ENCODE results near the gene IL37.
A peak's percentile ranks its signal among the peaks of the same experiment; 100 is the strongest.
"Not testable (repeated sequence)": the region's sequence is repeated elsewhere in the genome, so short reads cannot be mapped to it uniquely, and the experiment has no call there.

Gene IL37

DNA sequence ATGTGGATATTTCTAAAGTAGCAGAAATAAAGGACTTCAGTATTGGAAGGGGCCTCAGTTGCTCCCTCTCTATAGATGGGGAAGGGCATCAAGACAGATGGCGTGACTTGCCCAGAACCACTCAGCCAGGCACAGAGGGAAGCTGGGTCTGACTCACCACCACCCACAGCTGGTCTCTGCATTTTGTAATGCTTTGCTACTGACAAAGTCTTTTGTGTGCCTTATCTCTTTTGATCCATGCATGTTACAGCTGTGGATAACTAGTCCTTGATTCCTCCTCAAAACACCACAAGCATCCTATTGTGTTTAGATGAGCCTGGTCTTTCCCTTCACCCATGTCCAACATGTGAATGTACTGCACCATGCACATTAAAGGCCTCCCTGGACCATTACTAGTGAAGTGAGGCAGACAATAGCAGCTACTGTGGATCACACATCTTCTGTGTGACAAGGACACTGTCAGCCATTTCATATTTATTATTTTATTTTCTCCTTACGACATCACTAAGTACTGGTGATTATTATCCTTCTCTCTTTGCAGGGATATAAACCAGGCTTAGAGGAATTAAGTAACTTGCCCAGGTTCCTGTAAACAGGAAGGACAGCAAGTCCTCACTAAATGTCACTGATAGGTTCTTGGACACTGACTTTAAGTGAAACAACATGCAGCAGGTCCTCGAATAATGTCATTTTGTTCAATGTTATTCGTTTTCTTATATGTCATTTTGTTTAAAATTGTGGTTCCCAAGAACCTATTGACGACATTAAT, 29.6 kb upstream of the IL37 start:
- TF ChIP-seq POLR2A (IDR thresholded peaks at IDR 0.05; ENCODE audit: low read length), result no peak
- TF ChIP-seq GATA1 (IDR thresholded peaks at IDR 0.05; ENCODE audit: low read depth, low read length), result no peak
- DNase-seq, result peak; percentile 22 to 30

DNA sequence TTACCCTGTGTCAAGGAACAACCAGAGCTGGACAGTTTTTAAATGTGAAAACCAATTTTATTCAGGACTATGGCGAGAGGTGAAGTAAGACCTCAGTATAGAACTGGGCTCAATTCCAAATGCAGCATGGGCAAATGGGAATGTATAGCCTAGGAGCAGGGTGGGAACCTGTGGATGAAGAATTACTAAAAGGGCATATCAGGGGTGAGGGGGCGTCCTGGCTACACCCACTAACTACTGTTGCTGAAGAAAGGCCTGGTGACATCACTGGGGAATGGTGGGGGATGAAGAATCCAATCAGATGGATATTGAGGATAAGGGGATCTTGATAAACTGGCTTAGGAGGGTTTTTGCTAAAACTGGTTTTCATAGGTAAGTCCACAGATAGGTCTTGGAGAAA, 27.3 kb upstream of the IL37 start:
- no peak for TF ChIP-seq POLR2A (IDR thresholded peaks at IDR 0.05; ENCODE audit: low read length)
- no peak for TF ChIP-seq GATA1 (IDR thresholded peaks at IDR 0.05; ENCODE audit: low read depth, low read length)
- no peak for DNase-seq

DNA sequence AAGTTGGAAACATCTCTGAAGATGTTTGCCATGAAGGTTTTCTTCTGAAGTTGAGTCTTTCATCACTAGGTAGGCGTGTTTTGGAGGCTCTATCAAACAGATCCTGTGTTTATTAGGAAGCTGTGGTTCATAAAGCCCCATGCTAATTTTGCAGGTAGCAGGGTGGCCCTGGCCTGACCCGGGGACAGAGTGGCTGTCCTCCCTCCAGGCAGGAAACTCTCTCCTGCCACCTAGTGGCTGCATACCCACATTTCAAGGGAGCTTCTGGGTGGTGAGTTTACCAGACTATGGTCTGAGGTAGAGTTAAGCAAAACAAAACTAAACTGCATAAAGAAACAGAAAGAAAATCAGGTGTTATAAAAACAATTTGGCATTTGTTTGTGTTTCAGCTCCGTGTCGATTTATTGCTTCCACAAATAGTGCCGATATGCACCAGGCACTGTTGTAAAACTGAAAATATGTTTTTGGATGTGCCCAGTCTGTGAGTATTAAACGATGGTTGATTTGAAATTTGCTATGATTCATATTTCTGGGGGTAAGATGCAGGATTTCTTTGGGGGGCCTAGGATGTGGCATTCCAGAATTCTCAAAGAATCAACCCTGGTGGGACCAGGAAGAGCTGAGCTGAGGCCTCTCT, 26.0 kb upstream of the IL37 start:
- TF ChIP-seq POLR2A (IDR thresholded peaks at IDR 0.05; ENCODE audit: low read length) (no peak), GATA1 (IDR thresholded peaks at IDR 0.05; ENCODE audit: low read depth, low read length) (no peak)
- peak; percentile 66 to 86 for DNase-seq

DNA sequence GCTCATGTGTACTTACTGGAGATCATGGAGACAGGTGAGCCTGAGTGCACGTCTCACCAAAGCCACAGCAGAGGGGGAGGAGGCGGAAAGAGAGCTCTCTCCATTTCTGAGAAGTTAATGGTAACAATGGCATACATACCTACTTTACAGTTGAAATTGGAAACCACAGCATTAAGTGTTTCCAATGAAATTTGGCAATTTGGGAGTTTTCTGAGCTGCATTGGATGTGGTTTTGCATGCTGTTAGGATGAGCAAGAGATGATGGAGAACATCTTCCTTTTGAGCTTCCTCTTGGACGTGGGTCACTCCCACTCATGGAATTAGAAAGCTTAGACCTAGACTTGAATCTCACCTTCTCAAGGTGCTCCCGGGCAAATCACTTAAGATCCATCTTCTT, 25.5 kb upstream of the IL37 start:
- DNase-seq, result no peak
- TF ChIP-seq POLR2A (IDR thresholded peaks at IDR 0.05; ENCODE audit: low read length) (no peak), GATA1 (IDR thresholded peaks at IDR 0.05; ENCODE audit: low read depth, low read length) (no peak)

DNA sequence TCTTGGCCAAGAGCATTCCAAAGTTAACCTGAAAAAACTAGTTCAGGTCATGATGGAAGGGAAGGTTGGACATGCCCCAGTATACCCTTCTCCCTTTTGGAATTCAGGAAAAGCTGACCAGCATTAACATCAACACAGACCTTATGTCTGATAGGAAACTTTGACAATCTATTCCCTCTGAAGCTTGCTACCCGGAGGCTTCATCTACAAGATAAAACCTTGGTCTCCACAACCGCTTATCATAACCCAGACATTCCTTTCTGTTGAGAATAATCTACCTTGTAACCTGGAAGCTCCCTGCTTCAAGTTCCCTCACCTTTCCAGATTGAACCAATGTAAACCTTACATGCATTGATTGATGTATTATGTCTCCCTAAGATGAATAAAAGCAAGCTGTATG, 24.7 kb upstream of the IL37 start:
- DNase-seq, result no peak
- TF ChIP-seq POLR2A (IDR thresholded peaks at IDR 0.05; ENCODE audit: low read length) (no peak), GATA1 (IDR thresholded peaks at IDR 0.05; ENCODE audit: low read depth, low read length) (no peak)

DNA sequence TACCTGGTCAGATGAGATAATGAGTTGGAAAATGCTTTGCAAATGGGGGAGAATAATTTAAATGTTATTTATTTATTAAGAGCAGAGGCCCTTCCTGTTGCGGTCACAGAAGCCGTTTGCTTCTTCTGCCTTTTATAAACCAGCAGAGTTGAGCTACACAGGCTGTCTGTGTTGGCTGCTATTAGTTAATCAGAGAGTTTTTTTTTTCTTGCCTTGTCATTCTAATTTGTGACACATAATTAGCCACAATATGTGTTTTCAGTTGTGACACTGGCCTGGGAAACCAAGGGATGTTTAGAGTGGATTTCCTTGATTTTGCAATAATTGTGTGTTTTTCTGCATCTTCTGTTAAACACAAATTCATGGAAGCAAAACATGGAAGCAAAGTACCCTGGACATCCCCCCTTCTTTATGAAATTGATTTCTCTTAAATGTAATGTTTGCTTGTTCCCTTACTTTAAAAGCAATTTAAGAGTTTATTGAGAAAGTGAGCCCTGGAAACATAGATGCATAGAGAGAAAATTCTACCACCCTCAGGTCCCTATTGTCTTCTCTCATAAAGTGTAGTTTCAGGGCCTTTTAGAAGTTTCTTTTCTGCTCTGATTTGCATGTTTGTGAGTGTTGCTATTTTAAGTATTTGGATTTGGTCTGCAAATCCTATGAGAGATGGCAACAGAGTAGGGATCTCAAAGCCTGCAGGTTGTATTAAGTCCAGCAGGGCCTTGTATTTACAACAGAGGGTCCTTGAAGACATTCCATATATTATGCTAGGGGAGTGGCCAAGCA, 22.8 kb upstream of the IL37 start:
- no peak for TF ChIP-seq GATA1 (IDR thresholded peaks at IDR 0.05; ENCODE audit: low read depth, low read length)
- TF ChIP-seq POLR2A (IDR thresholded peaks at IDR 0.05; ENCODE audit: low read length), result no peak

DNA sequence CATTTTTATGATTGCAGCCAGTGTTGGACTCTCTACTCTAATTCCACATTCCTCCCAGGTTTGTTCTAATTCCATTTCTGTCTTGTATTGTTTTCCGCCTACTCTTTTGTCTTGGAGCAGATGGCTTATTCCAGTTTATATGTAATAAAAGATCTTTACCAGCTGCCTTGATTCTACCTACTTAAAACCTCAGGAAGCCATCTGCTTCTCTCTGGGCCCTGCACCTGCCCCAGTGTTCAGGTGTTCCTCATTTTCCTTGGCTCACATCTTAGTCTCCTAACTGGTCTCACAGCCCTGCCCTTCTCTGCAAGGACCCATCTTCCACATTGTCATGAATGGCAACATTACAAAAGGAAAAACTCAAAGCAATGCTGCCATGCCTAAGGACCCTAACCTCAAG, 21.0 kb upstream of the IL37 start:
- TF ChIP-seq POLR2A (IDR thresholded peaks at IDR 0.05; ENCODE audit: low read length), result no peak
- TF ChIP-seq GATA1 (IDR thresholded peaks at IDR 0.05; ENCODE audit: low read depth, low read length), result no peak
- DNase-seq, result no peak

More for the DNA sequence above, 22.8 kb upstream of the IL37 start:
- DNase-seq, result no peak

DNA sequence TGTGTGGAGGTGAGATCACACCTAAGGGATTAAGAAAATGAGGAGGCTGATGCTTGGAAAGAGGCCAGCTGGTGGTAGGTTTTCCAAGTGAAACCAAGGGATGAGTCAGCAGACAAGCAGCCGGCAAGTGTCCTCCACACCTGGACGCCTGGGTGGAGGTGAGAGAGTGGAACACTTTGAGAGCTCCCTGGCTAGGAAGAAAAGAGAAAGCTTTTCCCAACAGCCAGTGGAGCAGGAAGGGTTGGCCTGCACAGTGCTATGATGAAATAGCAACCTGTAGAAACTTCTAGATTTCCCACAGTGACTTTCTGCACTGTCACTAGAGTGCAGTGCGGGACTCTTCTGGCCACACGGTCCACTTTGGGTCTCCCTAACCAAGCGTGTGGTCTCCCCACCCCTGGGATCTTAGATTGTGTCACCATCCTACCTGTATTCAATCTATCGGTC, 19.6 kb upstream of the IL37 start:
- DNase-seq, result no peak
- no peak for TF ChIP-seq GATA1 (IDR thresholded peaks at IDR 0.05; ENCODE audit: low read depth, low read length)
- no peak for TF ChIP-seq POLR2A (IDR thresholded peaks at IDR 0.05; ENCODE audit: low read length)

DNA sequence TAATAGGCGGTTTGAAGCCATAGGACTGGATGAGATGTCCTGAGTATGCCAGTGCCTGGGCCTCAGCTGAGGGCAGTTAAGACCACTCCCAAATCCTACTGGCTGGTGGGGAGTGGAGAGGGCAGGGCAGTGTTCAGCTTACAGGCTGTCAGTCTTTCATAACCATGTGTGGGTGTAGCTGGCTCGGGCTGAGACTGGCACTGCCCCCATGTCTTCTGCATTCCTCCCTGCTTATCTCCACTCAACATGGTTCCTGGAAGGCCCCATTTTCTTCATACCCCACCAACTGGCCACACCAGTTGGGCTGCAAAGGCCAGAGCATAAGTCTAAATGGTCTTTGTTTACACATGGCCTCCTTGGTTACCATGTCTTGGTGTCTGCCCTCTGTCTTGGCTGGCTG, 17.2 kb upstream of the IL37 start:
- no peak for DNase-seq
- TF ChIP-seq GATA1 (IDR thresholded peaks at IDR 0.05; ENCODE audit: low read depth, low read length) (no peak), POLR2A (IDR thresholded peaks at IDR 0.05; ENCODE audit: low read length) (no peak)

DNA sequence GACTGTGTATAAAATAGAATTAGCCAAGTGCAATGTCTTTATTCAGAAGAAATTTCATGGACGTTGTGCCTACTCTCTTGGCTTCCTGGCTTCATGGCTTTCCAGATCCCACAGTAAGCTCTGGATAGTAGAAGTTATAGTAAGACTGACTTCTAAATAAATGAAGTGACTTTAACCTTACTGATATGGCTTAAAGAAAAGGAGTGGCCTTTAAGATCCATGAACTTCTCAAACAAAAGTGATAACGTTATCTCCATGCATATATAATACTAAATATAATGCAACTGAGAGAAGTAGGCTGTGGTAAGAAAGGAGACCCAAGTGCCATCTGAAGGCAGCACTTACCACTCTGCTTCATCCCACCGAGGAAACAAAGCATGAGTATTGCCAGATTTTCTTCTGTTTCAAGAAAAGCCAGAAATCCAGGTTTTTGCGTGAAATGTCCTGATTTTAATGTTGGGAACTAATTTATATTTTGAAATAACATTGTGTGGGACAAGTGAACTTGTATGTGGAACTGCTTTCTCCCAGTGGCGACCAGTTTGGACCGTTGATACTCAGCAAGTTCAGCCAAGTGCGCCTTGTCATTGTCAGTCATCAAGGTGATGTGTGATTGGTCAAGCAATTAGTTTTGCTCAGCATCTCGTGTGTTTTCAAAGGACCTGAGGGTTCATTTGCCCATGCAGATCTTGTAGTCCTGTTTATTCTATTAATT, 13.9 kb upstream of the IL37 start:
- TF ChIP-seq GATA1 (IDR thresholded peaks at IDR 0.05; ENCODE audit: low read depth, low read length) (no peak), POLR2A (IDR thresholded peaks at IDR 0.05; ENCODE audit: low read length) (no peak)
- DNase-seq, result no peak

DNA sequence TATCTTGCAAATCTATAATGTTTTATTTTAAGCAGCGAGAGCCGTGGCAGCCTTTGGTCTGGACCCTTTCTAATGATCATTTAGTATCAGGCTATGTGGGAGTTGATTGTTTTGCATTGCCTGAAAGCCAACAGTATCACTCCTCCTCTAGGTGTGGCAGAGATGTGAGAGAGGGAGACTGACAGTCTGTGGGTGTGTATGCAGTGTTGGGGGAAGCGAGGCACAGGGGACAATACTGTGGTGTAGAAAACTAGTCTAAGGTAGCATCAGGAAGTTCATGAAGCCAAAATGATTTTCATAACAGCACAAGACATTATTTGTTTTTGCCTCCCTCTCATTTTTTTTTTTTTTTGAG, 13.4 kb upstream of the IL37 start:
- DNase-seq, result no peak
- no peak for TF ChIP-seq POLR2A (IDR thresholded peaks at IDR 0.05; ENCODE audit: low read length)
- no peak for TF ChIP-seq GATA1 (IDR thresholded peaks at IDR 0.05; ENCODE audit: low read depth, low read length)

DNA sequence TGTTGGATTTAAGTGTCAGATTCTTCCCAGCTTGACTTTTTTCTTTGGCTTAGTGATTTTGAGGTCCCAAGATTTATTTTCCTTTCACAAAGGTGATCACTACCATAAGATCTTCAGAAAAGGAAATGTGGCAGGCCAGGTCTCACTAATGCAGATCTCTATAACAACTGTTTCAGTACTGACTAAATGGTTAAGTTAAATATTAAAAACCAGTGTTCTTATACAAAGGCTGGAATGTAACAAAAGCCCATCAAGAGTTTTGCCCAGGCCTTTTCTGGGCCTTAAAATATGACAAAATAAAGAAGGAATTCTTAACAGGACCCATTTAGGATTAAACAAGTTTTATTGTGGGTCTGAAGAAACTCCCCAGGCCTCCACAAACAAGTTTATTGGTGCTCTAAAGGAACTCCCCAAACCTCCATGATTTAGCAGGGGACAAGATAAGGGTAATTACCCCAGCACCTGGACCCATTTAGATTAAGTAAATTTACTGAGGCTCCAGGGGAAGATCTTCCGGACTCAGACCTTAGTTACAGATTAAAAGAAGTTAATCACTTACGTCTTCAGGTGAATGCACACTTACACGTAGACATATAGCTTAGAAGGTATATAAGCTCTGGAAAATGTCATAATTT, 9.4 kb upstream of the IL37 start:
- DNase-seq, result not testable (repeated sequence)

DNA sequence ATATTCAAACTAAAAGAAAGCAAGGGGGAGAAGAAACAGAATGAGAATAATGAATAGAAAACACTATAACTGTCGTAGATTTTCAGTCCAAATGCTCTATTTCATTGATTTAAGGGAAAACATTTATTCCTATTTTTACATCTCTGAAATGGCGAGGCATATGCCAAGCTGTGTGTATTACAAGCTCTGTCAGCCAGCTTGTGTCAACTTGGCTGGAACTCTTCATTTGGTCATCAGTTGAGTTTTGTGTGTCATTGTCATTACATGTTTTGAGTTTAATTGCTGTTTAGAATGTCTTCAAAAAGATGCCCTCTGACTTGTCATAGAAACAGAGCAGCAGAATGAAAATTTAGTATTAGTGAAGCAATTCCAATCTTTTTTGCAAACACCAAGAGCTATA, 8.1 kb upstream of the IL37 start:
- TF ChIP-seq GATA1 (IDR thresholded peaks at IDR 0.05; ENCODE audit: low read depth, low read length) (no peak), POLR2A (IDR thresholded peaks at IDR 0.05; ENCODE audit: low read length) (no peak)
- no peak for DNase-seq

All from erythroblast (primary cell).